Neutrophil (primary cell): ENCODE data around the gene SFT2D3.

Experiments
- H3K27ac ChIP-seq: fragments of 200-600 bp; sonication (generic); 2 replicates; pipeline ENCODE4 v1.5.1; 2016; ENCODE audit warnings: mild to moderate bottlenecking, moderate library complexity
- H3K27me3 ChIP-seq: fragments of 200-600 bp; sonication (generic); 2 replicates; pipeline ENCODE4 v1.6.0; 2016; ENCODE audit warnings: mild to moderate bottlenecking
- H3K36me3 ChIP-seq: fragments of 200-600 bp; sonication (generic); 2 replicates; pipeline ENCODE4 v1.5.1; 2017
- H3K4me1 ChIP-seq, 2 experiments: fragments of 200-600 bp in 1 of 2; sonication (generic) in 1 of 2; 1 replicate in 1 of 2; 2 replicates in 1 of 2; pipeline versions ENCODE4 v1.5.1 to v1.6.1; 2013 to 2016; ENCODE audit warnings: low read depth in 1 of 2, low read length in 1 of 2, mild to moderate bottlenecking in 1 of 2, moderate library complexity in 1 of 2; ENCODE audit not compliant: control insufficient read depth in 1 of 2, insufficient read depth in 1 of 2
- H3K4me3 ChIP-seq, 2 experiments: fragments of 200-600 bp in 1 of 2; sonication (generic) in 1 of 2; 1 replicate in 1 of 2; 2 replicates in 1 of 2; pipeline ENCODE4 v1.5.1; 2013 to 2016; ENCODE audit warnings: low read depth in 1 of 2, low read length in 1 of 2, mild to moderate bottlenecking in 1 of 2, moderate library complexity in 1 of 2
- H3K9me3 ChIP-seq: fragments of 200-600 bp; sonication (generic); 2 replicates; pipeline ENCODE4 v1.5.1; 2016
- CTCF ChIP-seq: fragments of 200-600 bp; sonication (generic); IDR thresholded peaks from 2 replicates; pipeline ENCODE4 v1.5.1; 2016; ENCODE audit warnings: antibody characterized with exemption

The SFT2D3 gene

GRCh38 chr2:127662937-127663565, 38.2 kb upstream of the SFT2D3 start:
- H3K4me3 ChIP-seq: no peak overlapping the region
- no peak overlapping the region for H3K27ac ChIP-seq
- peaks cover 67% of the 10 kb centered on the region for H3K27me3 ChIP-seq
- TF ChIP-seq CTCF: no peak
- H3K36me3 ChIP-seq: no peaks in the 10 kb centered on the region
- no peaks in the 10 kb centered on the region for H3K4me1 ChIP-seq
- no peaks in the 10 kb centered on the region for H3K9me3 ChIP-seq

- no peak for TF ChIP-seq CTCF
- no peaks in the 10 kb centered on the region for H3K36me3 ChIP-seq
- H3K4me1 ChIP-seq: no peaks in the 10 kb centered on the region
- H3K27ac ChIP-seq: no peak overlapping the region
- peaks cover 73% of the 10 kb centered on the region for H3K27me3 ChIP-seq
- H3K4me3 ChIP-seq: no peak overlapping the region
- H3K9me3 ChIP-seq: no peaks in the 10 kb centered on the region
Measured at GRCh38 chr2:127663566-127664064, 37.7 kb upstream of the SFT2D3 start.

GRCh38 chr2:127664065-127664894, 37.0 kb upstream of the SFT2D3 start:
- peaks cover 80% of the 10 kb centered on the region for H3K27me3 ChIP-seq
- no peaks in the 10 kb centered on the region for H3K9me3 ChIP-seq

GRCh38 chr2:127664895-127665225, 36.4 kb upstream of the SFT2D3 start:
- Histone ChIP-seq H3K27me3 (peaks cover 86% of the 10 kb centered on the region), H3K27ac (no peak overlapping the region), H3K36me3 (no peaks in the 10 kb centered on the region), H3K4me1 (no peaks in the 10 kb centered on the region), H3K4me3 (no peak overlapping the region), H3K9me3 (no peaks in the 10 kb centered on the region)
- no peak for TF ChIP-seq CTCF

More at GRCh38 chr2:127664065-127664894, 37.0 kb upstream of the SFT2D3 start:
- H3K4me3 ChIP-seq: no peak overlapping the region
- no peak overlapping the region for H3K27ac ChIP-seq
- no peaks in the 10 kb centered on the region for H3K4me1 ChIP-seq
- no peaks in the 10 kb centered on the region for H3K36me3 ChIP-seq
- TF ChIP-seq CTCF: no peak

GRCh38 chr2:127665267-127665893, 35.9 kb upstream of the SFT2D3 start:
- H3K4me1 ChIP-seq: no peaks in the 10 kb centered on the region
- no peak overlapping the region for H3K4me3 ChIP-seq
- H3K27me3 ChIP-seq: peaks cover 91% of the 10 kb centered on the region
- TF ChIP-seq CTCF: no peak
- no peaks in the 10 kb centered on the region for H3K9me3 ChIP-seq
- H3K27ac ChIP-seq: no peak overlapping the region
- H3K36me3 ChIP-seq: no peaks in the 10 kb centered on the region
